NB4 (cell line): ENCODE results near the gene COMT.
"Not testable (repeated sequence)": the region's sequence is repeated elsewhere in the genome, so short reads cannot be mapped to it uniquely, and the experiment has no call there.

Experiments
- DNase-seq: peaks from one replicate; pipeline ENCODE4 v3.0.0; 2010; ENCODE audit warnings: low read depth
- H3K4me3 ChIP-seq: one replicate; pipeline ENCODE4 v1.5.1; 2011; ENCODE audit warnings: mild to moderate bottlenecking, low read depth, low read length, moderate library complexity
- MAX ChIP-seq: IDR thresholded peaks from 2 replicates; pipeline ENCODE4 v1.6.1; 2011; ENCODE audit warnings: low read depth, low read length
- MYC ChIP-seq: IDR thresholded peaks from 2 replicates; pipeline ENCODE4 v1.6.1; 2011; ENCODE audit warnings: low read depth, low read length
- POLR2A ChIP-seq: IDR thresholded peaks from 2 replicates; pipeline ENCODE4 v1.6.1; 2011; ENCODE audit warnings: mild to moderate bottlenecking; ENCODE audit not compliant: insufficient read length; ENCODE audit errors: extremely low read depth
- TF ChIP-seq, protein P1 (sequence below): IDR thresholded peaks from one replicate; pipeline ENCODE4 v1.5.1; 2012; ENCODE audit warnings: low read depth, low read length

COMT gene

GRCh38 chr22:19930551-19931486 is 10.8 kb upstream of the COMT start:
- no peak for DNase-seq

GRCh38 chr22:19931514-19931913 is 10.1 kb upstream of the COMT start:
- no peak overlapping the region for H3K4me3 ChIP-seq
- DNase-seq = no peak
- TF ChIP-seq POLR2A = no peak
- TF ChIP-seq MAX = no peak
- TF ChIP-seq MYC = no peak
- TF ChIP-seq, protein P1, sequence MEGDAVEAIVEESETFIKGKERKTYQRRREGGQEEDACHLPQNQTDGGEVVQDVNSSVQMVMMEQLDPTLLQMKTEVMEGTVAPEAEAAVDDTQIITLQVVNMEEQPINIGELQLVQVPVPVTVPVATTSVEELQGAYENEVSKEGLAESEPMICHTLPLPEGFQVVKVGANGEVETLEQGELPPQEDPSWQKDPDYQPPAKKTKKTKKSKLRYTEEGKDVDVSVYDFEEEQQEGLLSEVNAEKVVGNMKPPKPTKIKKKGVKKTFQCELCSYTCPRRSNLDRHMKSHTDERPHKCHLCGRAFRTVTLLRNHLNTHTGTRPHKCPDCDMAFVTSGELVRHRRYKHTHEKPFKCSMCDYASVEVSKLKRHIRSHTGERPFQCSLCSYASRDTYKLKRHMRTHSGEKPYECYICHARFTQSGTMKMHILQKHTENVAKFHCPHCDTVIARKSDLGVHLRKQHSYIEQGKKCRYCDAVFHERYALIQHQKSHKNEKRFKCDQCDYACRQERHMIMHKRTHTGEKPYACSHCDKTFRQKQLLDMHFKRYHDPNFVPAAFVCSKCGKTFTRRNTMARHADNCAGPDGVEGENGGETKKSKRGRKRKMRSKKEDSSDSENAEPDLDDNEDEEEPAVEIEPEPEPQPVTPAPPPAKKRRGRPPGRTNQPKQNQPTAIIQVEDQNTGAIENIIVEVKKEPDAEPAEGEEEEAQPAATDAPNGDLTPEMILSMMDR = no peak

More at GRCh38 chr22:19930551-19931486, 10.8 kb upstream of the COMT start:
- H3K4me3 ChIP-seq = no peak overlapping the region
- TF ChIP-seq MAX (no peak), POLR2A (no peak), MYC (no peak)
- TF ChIP-seq, protein P1 = no peak

DNA sequence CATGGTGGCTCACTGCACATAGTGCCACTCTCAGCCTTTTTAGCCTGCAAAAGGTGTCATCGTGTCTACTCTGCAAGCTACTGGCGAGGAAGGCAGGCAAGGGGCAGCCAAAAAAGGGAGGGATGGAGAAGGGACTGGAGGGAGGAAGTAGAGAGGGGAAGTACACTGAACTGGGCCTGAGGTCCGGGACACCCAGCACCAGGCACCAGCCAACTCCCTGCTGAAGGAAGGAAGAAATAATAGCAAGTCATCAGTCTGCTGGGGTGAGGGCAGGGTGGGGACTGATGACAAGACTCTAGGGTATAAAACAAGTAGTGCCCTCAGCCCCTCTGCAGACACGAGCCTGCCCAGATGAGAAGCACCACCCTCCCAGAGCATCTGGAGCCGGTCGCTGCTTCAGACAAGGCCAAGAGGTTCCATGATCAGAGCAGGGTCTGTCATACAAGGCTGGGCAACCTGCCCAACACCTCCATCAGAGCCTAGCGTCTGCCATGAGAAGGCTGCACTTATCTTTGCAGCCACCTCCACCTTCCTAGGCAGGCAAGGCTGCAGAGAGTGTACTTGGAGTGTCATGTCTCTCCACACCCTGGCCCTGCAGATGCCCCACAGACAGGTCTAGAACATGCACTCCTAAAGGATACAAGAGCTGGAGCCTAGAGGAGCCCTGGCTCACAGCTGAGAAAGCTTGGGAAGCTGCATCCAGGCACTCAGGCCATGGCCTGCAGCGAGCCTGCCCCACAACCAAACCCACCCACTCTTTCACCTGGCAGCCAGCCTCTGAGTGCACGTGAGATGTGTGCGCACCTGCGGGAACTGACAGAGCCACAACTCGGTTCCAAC is 9.0 kb upstream of the COMT start:
- no peak for DNase-seq
- TF ChIP-seq MYC = no peak
- no peak for TF ChIP-seq MAX
- no peak for TF ChIP-seq POLR2A
- TF ChIP-seq, protein P1 = no peak
- no peak overlapping the region for H3K4me3 ChIP-seq

- TF ChIP-seq MYC = no peak
- TF ChIP-seq POLR2A = no peak
- TF ChIP-seq MAX = no peak
- TF ChIP-seq, protein P1 = no peak
- no peak for DNase-seq
- no peak overlapping the region for H3K4me3 ChIP-seq
Measured at GRCh38 chr22:19933341-19934241, 8.0 kb upstream of the COMT start.

- H3K4me3 ChIP-seq, DNase-seq: not testable (repeated sequence)
Measured at GRCh38 chr22:19935123-19935718, 6.4 kb upstream of the COMT start.
